GM10266 (cell line): Measurements from ENCODE around the gene ATG9B.

Experiments used
- DNase-seq: peaks from one replicate; pipeline ENCODE4 v3.0.0; 2012; ENCODE audit errors: extremely low spot score
- TF ChIP-seq, protein P1 (sequence below): IDR thresholded peaks from 2 replicates; pipeline ENCODE4 v1.5.1; 2012; ENCODE audit warnings: mild to moderate bottlenecking, low read depth; ENCODE audit not compliant: control insufficient read depth, insufficient read depth; ENCODE audit errors: missing control alignments

The ATG9B gene

DNA sequence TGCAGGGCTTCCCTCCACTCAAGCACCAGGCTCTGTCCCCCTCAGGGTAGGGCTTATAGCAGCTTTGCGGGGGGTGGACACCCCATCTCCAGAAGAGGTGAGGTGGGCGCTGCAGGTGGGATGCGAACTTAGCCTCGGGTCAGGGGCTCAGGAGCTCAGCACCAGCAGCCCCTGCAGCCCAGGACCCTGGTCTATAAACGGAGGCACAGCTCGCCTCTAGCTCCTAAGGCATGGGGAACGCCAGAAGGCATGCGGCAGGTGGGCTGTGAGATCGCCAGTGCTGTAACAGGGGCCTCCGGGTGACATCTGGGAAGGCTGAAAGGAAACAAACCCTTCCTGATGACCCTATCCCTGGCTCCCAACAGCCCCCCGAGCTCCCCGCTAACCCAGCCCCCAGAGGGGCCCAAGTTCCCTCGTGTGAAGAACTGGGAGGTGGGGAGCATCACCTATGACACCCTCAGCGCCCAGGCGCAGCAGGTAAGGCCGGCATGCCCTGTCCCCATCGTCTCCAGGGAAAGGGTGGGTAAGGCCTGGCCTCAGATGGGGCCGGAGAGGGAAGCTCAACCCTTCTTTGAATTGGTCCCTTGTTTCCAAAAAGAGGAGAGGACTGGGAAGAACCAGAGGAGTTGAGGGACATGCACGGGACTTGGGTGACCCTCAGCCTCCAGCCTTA is 29.3 kb downstream of the ATG9B start:
- TF ChIP-seq, protein P1, sequence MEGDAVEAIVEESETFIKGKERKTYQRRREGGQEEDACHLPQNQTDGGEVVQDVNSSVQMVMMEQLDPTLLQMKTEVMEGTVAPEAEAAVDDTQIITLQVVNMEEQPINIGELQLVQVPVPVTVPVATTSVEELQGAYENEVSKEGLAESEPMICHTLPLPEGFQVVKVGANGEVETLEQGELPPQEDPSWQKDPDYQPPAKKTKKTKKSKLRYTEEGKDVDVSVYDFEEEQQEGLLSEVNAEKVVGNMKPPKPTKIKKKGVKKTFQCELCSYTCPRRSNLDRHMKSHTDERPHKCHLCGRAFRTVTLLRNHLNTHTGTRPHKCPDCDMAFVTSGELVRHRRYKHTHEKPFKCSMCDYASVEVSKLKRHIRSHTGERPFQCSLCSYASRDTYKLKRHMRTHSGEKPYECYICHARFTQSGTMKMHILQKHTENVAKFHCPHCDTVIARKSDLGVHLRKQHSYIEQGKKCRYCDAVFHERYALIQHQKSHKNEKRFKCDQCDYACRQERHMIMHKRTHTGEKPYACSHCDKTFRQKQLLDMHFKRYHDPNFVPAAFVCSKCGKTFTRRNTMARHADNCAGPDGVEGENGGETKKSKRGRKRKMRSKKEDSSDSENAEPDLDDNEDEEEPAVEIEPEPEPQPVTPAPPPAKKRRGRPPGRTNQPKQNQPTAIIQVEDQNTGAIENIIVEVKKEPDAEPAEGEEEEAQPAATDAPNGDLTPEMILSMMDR: no peak
- no peak for DNase-seq

DNA sequence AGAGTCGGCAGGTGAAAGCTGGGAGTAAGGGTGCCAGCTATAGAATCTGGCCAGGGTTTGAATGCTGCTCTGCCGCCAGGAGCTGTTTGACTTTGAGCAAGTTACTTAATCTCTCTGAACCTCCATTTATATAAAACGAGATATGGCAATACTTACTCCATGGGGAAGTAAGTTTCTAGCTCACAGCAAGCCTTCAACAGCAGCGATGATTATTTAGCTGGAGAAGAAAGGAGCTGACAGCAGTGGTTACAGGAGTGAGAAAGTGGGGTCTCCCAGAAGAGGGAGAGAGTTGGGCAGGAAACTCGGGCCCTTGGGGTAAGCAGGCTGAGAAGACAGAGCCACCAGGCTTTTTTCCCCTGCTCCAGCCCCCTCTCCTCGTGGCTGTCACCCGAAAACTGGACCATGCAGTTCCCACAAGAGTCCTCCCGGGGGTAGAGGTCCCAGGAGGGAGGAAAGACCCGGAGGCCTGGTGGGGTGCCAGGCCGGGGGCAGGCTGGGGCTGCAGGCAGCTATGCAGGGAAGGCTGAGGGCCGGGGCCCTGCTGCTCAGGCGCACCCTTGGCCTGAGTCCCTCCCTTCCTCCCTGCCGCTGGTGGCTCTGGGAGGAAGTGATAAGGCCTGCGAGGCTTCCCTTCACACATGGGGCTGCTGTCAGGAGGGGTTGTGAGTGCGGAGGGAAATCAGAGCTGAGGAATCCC is 30.0 kb downstream of the ATG9B start:
- TF ChIP-seq, protein P1: no peak
- DNase-seq: no peak

DNA sequence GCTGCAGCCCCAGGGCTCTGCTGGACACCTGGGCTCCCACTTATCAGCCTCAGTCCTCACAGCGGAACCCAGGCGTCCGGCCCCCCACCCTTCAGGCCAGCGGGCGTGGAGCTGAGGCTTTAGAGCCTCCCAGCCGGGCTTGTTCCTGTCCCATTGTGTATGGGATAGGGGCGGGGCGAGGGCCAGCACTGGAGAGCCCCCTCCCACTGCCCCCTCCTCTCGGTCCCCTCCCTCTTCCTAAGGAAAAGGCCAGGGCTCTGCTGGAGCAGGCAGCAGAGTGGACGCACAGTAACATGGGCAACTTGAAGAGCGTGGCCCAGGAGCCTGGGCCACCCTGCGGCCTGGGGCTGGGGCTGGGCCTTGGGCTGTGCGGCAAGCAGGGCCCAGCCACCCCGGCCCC is 30.8 kb downstream of the ATG9B start:
- TF ChIP-seq, protein P1: no peak
- DNase-seq: no peak

DNA sequence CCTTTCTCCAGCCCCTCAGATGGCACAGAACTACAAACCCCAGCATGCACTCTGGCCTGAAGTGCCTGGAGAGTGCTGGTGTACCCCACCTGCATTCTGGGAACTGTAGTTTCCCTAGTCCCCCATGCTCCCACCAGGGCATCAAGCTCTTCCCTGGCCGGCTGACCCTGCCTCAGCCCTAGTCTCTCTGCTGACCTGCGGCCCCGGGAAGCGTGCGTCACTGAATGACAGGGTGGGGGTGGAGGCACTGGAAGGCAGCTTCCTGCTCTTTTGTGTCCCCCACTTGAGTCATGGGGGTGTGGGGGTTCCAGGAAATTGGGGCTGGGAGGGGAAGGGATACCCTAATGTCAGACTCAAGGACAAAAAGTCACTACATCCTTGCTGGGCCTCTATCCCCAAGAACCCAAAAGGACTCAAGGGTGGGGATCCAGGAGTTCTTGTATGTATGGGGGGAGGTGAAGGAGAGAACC is 31.4 kb downstream of the ATG9B start:
- TF ChIP-seq, protein P1: no peak
- DNase-seq: peak; percentile 59

DNA sequence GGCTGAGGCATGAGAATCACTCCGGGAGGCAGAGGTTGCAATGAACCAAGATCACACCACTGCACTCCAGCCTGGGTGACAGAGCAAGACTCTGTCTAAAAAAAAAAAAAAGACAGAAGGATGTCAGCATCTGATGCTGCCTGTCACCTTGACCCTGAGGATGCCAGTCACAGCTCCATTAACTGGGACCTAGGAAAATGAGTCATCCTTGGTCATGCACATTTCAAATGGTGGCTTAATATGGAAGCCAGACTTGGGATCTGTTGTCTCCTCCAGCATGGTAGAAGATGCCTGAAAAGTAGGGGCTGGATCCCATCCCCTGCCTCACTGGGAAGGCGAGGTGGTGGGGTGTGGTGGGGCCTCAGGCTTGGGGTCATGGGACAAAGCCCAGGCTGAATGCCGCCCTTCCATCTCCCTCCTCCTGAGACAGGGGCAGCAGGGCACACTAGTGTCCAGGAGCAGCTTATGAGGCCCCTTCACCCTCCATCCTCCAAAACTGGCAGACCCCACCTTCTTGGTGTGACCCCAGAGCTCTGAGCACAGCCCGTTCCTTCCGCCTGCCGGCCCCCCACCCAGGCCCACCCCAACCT is 32.1 kb downstream of the ATG9B start:
- TF ChIP-seq, protein P1: no peak
- no peak for DNase-seq

DNA sequence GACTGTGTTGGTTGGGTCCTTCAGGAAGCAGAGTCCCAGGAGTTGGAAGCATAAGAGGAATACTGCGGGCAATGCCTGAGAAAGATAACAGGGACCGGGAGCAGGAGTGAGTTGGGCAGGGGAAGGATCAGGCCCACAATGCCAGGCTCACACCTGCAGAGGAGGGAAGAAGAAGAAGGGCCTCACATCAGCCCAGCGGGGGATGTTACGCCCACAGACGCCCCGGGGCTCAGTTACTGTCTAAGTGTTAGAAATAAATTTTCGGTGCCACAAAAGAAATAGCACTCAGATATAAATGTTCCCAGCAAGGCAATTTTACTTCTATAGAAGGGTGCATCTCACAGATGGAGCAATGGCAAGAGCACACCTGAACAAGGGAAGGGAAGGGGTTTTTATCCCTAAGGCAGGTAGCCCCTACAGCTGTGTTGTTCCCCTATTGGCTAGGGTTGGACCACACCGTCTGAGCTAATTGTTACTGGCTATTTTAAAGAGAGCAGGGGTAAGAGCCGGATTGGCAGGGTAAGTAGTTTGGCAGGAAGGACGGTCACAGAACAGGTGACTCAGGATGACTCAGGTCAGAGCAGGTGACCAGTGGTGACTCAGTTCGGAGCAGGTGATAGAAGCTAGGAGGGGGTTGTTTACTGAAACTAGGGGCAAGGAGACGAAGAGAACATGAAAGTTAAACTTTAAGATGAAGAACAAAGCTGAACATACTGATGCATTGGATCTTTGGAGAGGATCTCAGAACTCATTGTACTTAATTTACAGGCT is 33.7 kb downstream of the ATG9B start, which contains the start of gene NOS3:
TSS of gene NOS3 (plus strand) at position 602 of the 771 bp plus-strand sequence. CDS start 2,787 bp downstream, outside the sequence.
- no peak for DNase-seq
- TF ChIP-seq, protein P1: no peak
